ENCODE measurements around the gene HEPN1.
"Not testable (repeated sequence)": the region's sequence is repeated elsewhere in the genome, so short reads cannot be mapped to it uniquely, and the experiment has no call there.

Gene HEPN1

GRCh38 chr11:124942466-124943253 is 23.6 kb downstream of the HEPN1 start:
- no peak for DNase-seq (ENCODE audit: low read depth in 2 of 2)

- no peak for DNase-seq (ENCODE audit: low read depth in 2 of 2)
These were observed 24.2 kb downstream of the HEPN1 start for GRCh38 chr11:124943254-124943616.

- no peak for DNase-seq (ENCODE audit: low read depth in 2 of 2)
These were observed 24.7 kb downstream of the HEPN1 start for GRCh38 chr11:124943741-124944140.

- no peak for DNase-seq (ENCODE audit: low read depth in 2 of 2)
These were observed 25.5 kb downstream of the HEPN1 start for GRCh38 chr11:124944565-124944964.

GRCh38 chr11:124945826-124946225 is 26.8 kb downstream of the HEPN1 start:
- DNase-seq (ENCODE audit: low read depth in 2 of 2): no peak

GRCh38 chr11:124946735-124947141 is 27.7 kb downstream of the HEPN1 start:
- peak in 1 of 2 experiments; percentile 20 for DNase-seq (ENCODE audit: low read depth in 2 of 2)

GRCh38 chr11:124950601-124951330 is 31.7 kb downstream of the HEPN1 start:
- DNase-seq (ENCODE audit: low read depth in 2 of 2): no peak

- no peak for DNase-seq (ENCODE audit: low read depth in 2 of 2)
These were observed 32.3 kb downstream of the HEPN1 start for GRCh38 chr11:124951341-124951740.

- peak; percentile 92 to 94 for DNase-seq (ENCODE audit: low read depth in 2 of 2)
These were observed 34.9 kb downstream of the HEPN1 start, which contains the start of gene CCDC15 for GRCh38 chr11:124953753-124954589. TSS of gene CCDC15 (plus strand) at chr11:124954202. CDS start at chr11:124954733, 531 bp downstream.

- DNase-seq (ENCODE audit: low read depth in 2 of 2): no peak
These were observed 35.5 kb downstream of the HEPN1 start for GRCh38 chr11:124954590-124954955.

- DNase-seq (ENCODE audit: low read depth in 2 of 2): no peak
These were observed 36.0 kb downstream of the HEPN1 start for GRCh38 chr11:124955035-124955434.

- peak; percentile 57 to 63 for DNase-seq (ENCODE audit: low read depth in 2 of 2)
These were observed 43.0 kb downstream of the HEPN1 start for GRCh38 chr11:124961972-124962609.

- DNase-seq (ENCODE audit: low read depth in 2 of 2): not testable (repeated sequence)
These were observed 49.1 kb downstream of the HEPN1 start for GRCh38 chr11:124968197-124968596.
